ENCODE results near the gene MAMSTR.

MAMSTR gene

GRCh38 chr19:48668332-48668731 is 51.2 kb downstream of the MAMSTR start:
- DNase-seq (ENCODE audit: low read depth in 2 of 3, low spot score in 1 of 3), result no peak

GRCh38 chr19:48665786-48666185 is 53.7 kb downstream of the MAMSTR start:
- no peak for DNase-seq (ENCODE audit: low read depth in 2 of 3, low spot score in 1 of 3)

GRCh38 chr19:48664476-48664875 is 55.0 kb downstream of the MAMSTR start:
- DNase-seq (ENCODE audit: low read depth in 2 of 3, low spot score in 1 of 3), result no peak

GRCh38 chr19:48663667-48664066 is 55.9 kb downstream of the MAMSTR start:
- DNase-seq (ENCODE audit: low read depth in 2 of 3, low spot score in 1 of 3), result no peak
